Measurements from ENCODE around the gene PDGFA. TPM values are rescaled to one million over a fixed set of nuclear protein-coding genes. Genes with fewer than 3 reads are reported as not detected.

The PDGFA gene
- total RNA-seq, 1 donor from 2014 or later, result 42.4 TPM

GRCh38 chr7:465710-466400, 53.8 kb downstream of the PDGFA start:
- FAIRE-seq (no peak), DNase-seq (ENCODE audit: low spot score in 2 of 2) (no peak)

GRCh38 chr7:464454-465401, 54.9 kb downstream of the PDGFA start:
- FAIRE-seq, result no peak
- DNase-seq (ENCODE audit: low spot score in 2 of 2), result no peak

GRCh38 chr7:463817-464453, 55.7 kb downstream of the PDGFA start:
- FAIRE-seq (no peak), DNase-seq (ENCODE audit: low spot score in 2 of 2) (no peak)

- FAIRE-seq, result no peak
- DNase-seq (ENCODE audit: low spot score in 2 of 2), result no peak
Measured at GRCh38 chr7:463362-463781, 56.3 kb downstream of the PDGFA start.

GRCh38 chr7:462173-463103, 57.2 kb downstream of the PDGFA start:
- DNase-seq (ENCODE audit: low spot score in 2 of 2), result no peak
- no peak for FAIRE-seq

GRCh38 chr7:461453-462172, 58.0 kb downstream of the PDGFA start:
- no peak for FAIRE-seq
- no peak for DNase-seq (ENCODE audit: low spot score in 2 of 2)

- FAIRE-seq (no peak), DNase-seq (ENCODE audit: low spot score in 2 of 2) (no peak)
Measured at GRCh38 chr7:461117-461452, 58.6 kb downstream of the PDGFA start.

- no peak for DNase-seq (ENCODE audit: low spot score in 2 of 2)
- FAIRE-seq, result no peak
Measured at GRCh38 chr7:460374-461116, 59.1 kb downstream of the PDGFA start.

GRCh38 chr7:459584-460373, 59.9 kb downstream of the PDGFA start:
- FAIRE-seq, result no peak

GRCh38 chr7:458511-459245, 61.0 kb downstream of the PDGFA start:
- DNase-seq (ENCODE audit: low spot score in 2 of 2) (no peak), FAIRE-seq (no peak)

More at GRCh38 chr7:459584-460373, 59.9 kb downstream of the PDGFA start:
- DNase-seq (ENCODE audit: low spot score in 2 of 2), result no peak

- FAIRE-seq (no peak), DNase-seq (ENCODE audit: low spot score in 2 of 2) (no peak)
Measured at GRCh38 chr7:457814-458510, 61.7 kb downstream of the PDGFA start.

- DNase-seq (ENCODE audit: low spot score in 2 of 2), result peak; percentile 65 to 89
- FAIRE-seq, result no peak
Measured at GRCh38 chr7:455110-455928, 64.3 kb downstream of the PDGFA start.

- FAIRE-seq, result no peak
- DNase-seq (ENCODE audit: low spot score in 2 of 2), result no peak
Measured at GRCh38 chr7:454356-455109, 65.1 kb downstream of the PDGFA start.

GRCh38 chr7:453597-454306, 65.9 kb downstream of the PDGFA start:
- DNase-seq (ENCODE audit: low spot score in 2 of 2) (no peak), FAIRE-seq (no peak)

All from frontal cortex (tissue), 4 donors.